Measurements from ENCODE around the gene PORCN.

Gene PORCN

GRCh38 chrX:48477960-48478755 lies 30.6 kb upstream of the PORCN start:
- no peak for DNase-seq

GRCh38 chrX:48478806-48479205 lies 30.0 kb upstream of the PORCN start:
- DNase-seq: no peak

- no peak for DNase-seq
These were observed 28.6 kb upstream of the PORCN start for GRCh38 chrX:48480142-48480541.

- DNase-seq: no peak
These were observed 28.2 kb upstream of the PORCN start for GRCh38 chrX:48480583-48480982.

- DNase-seq: no peak
These were observed 26.3 kb upstream of the PORCN start for GRCh38 chrX:48482526-48482925.

GRCh38 chrX:48487362-48487798 lies 21.4 kb upstream of the PORCN start:
- no peak for DNase-seq

- no peak for DNase-seq
These were observed 20.8 kb upstream of the PORCN start for GRCh38 chrX:48488034-48488433.

- no peak for DNase-seq
These were observed 19.5 kb upstream of the PORCN start for GRCh38 chrX:48489296-48489695.

- DNase-seq: no peak
These were observed 18.9 kb upstream of the PORCN start for GRCh38 chrX:48489892-48490291.

GRCh38 chrX:48490661-48491060 lies 18.1 kb upstream of the PORCN start:
- no peak for DNase-seq

GRCh38 chrX:48491809-48492208 lies 17.0 kb upstream of the PORCN start:
- no peak for DNase-seq

GRCh38 chrX:48492293-48492910 lies 16.4 kb upstream of the PORCN start:
- DNase-seq: no peak

- no peak for DNase-seq
These were observed 14.9 kb upstream of the PORCN start for GRCh38 chrX:48493890-48494364.

- DNase-seq: no peak
These were observed 12.1 kb upstream of the PORCN start for GRCh38 chrX:48496660-48497059.

GRCh38 chrX:48497871-48498270 lies 10.9 kb upstream of the PORCN start:
- DNase-seq: no peak

- DNase-seq: no peak
These were observed 10.4 kb upstream of the PORCN start for GRCh38 chrX:48498374-48498809.

- no peak for DNase-seq
These were observed 4.5 kb upstream of the PORCN start for GRCh38 chrX:48504261-48504660.

- no peak for DNase-seq
These were observed 3.3 kb upstream of the PORCN start for GRCh38 chrX:48505481-48505880.

- DNase-seq: no peak
These were observed 1.5 kb upstream of the PORCN start for GRCh38 chrX:48507246-48507645.

GRCh38 chrX:48509245-48509590 lies 426 bp downstream of the PORCN start:
- no peak for DNase-seq

- no peak for DNase-seq
These were observed 827 bp downstream of the PORCN start for GRCh38 chrX:48509619-48510018.

- DNase-seq: no peak
These were observed 2.8 kb downstream of the PORCN start for GRCh38 chrX:48511560-48511959.

GRCh38 chrX:48512371-48512935 lies 3.7 kb downstream of the PORCN start:
- DNase-seq: no peak

GRCh38 chrX:48513670-48514069 lies 4.9 kb downstream of the PORCN start:
- no peak for DNase-seq
